IPS DF 19.7 (cell line): ENCODE results near the gene PHC2.
"Not testable (repeated sequence)": the region's sequence is repeated elsewhere in the genome, so short reads cannot be mapped to it uniquely, and the experiment has no call there.

Experiments used
- DNase-seq: peaks from one replicate; pipeline ENCODE4 v3.0.0-alpha.2; 2013; ENCODE audit warnings: low read depth, low spot score

Gene PHC2

GRCh38 chr1:33294071-33295010, 136.6 kb downstream of the PHC2 start:
- DNase-seq, result no peak

- no peak for DNase-seq
Measured at GRCh38 chr1:33292726-33293340, 138.1 kb downstream of the PHC2 start.

- DNase-seq, result not testable (repeated sequence)
Measured at GRCh38 chr1:33290615-33291014, 140.3 kb downstream of the PHC2 start.

GRCh38 chr1:33289858-33290154, 141.1 kb downstream of the PHC2 start:
- no peak for DNase-seq

- DNase-seq, result no peak
Measured at GRCh38 chr1:33288976-33289857, 141.7 kb downstream of the PHC2 start.

- DNase-seq, result no peak
Measured at GRCh38 chr1:33287317-33287716, 143.6 kb downstream of the PHC2 start.

- DNase-seq, result no peak
Measured at GRCh38 chr1:33286451-33287185, 144.3 kb downstream of the PHC2 start.

- no peak for DNase-seq
Measured at GRCh38 chr1:33284049-33284448, 146.8 kb downstream of the PHC2 start.

GRCh38 chr1:33282791-33283190, 148.1 kb downstream of the PHC2 start:
- no peak for DNase-seq

GRCh38 chr1:33281554-33282303, 149.2 kb downstream of the PHC2 start:
- no peak for DNase-seq

GRCh38 chr1:33280091-33280661, 150.7 kb downstream of the PHC2 start:
- DNase-seq, result no peak

- DNase-seq, result no peak
Measured at GRCh38 chr1:33277488-33278084, 153.3 kb downstream of the PHC2 start.

GRCh38 chr1:33276573-33277298, 154.2 kb downstream of the PHC2 start:
- no peak for DNase-seq

- DNase-seq, result no peak
Measured at GRCh38 chr1:33275706-33276572, 155.0 kb downstream of the PHC2 start.

GRCh38 chr1:33275195-33275594, 155.7 kb downstream of the PHC2 start:
- DNase-seq, result no peak

GRCh38 chr1:33274446-33274845, 156.4 kb downstream of the PHC2 start:
- no peak for DNase-seq

GRCh38 chr1:33273961-33274371, 156.9 kb downstream of the PHC2 start:
- no peak for DNase-seq
